HG02970 (cell line): ENCODE measurements around the gene KANTR.

Experiments used
- ATAC-seq: cut with Tn5 transposase; IDR thresholded peaks from one replicate; pipeline ENCODE4 v1.9.1; 2021; ENCODE audit warnings: mild to moderate bottlenecking, moderate library complexity, moderate number of reproducible peaks; ENCODE audit not compliant: unreplicated experiment, low FRiP score

Gene KANTR, protein sequence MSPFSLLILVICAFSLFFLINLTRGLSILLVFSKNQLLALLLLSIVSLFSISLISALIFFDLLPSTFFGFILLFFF

GRCh38 chrX:53093748-53094581 lies at the start of gene KANTR:
KANTR (plus strand) TSS chrX:53094142; CDS start chrX:53124273, 30,131 bp downstream.
- ATAC-seq: peak; percentile 66

GRCh38 chrX:53044995-53045394 lies 48.9 kb upstream of the KANTR start:
- no peak for ATAC-seq

DNA sequence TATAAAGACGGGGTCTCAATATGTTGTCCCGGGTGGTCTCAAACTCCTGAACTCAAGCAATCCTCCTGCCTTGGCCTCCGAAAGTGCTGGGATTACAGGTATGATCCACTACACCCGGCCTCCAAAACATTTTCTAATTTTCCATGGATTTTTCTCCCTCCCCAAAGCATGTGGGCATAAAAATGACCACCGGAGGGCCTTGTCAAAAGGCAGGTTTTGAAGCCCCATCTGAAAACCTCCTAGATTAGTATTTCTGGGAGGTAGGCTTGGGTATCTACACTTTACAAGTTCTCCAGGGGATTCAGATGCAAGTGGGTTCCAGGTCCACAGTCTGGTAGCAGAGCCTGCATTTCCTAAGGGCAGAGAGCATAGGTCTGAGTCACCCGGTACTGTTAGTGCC lies 46.7 kb upstream of the KANTR start:
- ATAC-seq: no peak

- ATAC-seq: no peak
Observed at GRCh38 chrX:53048169-53049126, 45.5 kb upstream of the KANTR start, which contains the start of gene GPR173. GPR173 (plus strand) TSS chrX:53048789; CDS start chrX:53076622, 27,833 bp downstream.

DNA sequence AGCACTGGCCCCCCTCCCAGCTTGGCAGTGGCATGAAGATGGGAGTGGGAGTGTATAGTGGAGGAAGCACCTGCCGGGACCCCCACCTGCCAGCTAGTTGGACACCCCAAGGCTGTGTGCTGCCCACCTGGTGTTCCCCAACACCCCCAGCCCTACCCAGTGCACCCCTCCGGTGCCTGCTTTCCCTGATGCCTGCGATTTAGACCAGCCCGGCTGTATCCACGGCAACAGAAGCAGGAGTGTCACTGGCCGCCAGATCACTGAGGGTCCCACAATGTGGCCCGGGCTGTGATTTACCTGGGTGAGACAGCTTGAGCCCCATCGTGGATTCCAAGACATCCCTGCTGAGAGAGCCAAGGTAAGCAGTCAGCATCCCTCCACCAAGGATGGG lies 44.8 kb upstream of the KANTR start:
- no peak for ATAC-seq

DNA sequence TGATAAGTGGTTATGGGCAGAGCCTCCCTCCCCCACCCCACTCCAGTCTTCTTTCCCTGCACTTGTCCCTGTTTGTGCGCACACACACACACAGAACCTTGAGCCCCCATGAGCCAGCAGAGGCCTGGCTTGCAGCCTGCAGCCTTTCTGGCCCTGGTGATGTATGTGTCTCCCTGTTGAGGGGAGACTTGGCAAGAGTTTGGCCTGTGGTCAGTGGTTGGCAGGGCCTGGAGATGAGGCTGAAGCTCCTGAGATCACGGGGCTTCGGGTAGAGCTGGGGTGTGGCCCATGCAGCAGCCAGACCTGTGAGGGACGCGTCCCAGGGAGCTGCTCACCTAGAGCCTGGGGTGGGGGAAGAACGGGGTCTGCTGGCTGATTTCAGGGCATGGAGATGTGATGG lies 43.1 kb upstream of the KANTR start:
- no peak for ATAC-seq

- no peak for ATAC-seq
Observed at GRCh38 chrX:53055244-53055849, 38.6 kb upstream of the KANTR start.

DNA sequence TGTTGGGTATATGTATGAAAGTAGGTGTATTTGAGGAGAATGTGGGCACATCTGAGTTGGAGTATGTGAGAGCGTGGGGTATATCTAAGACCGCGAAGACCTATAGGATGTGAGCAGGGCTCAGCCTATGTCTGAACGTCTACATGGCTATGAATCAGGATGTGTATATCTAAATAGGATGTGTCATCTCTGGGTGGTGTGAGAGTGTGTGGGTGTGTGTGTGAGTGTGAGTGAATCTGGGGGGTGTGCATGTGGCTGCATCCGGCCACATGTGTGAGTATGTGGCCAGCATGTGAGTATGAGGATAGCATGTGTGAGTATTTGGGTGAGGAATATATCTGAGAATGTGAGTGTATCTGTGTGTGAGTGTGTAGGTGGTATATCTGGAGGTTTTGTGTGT lies 37.6 kb upstream of the KANTR start:
- ATAC-seq: no peak

- ATAC-seq: no peak
Observed at GRCh38 chrX:53065104-53065503, 28.8 kb upstream of the KANTR start.

GRCh38 chrX:53071064-53071463 lies 22.9 kb upstream of the KANTR start:
- no peak for ATAC-seq

- peak; percentile 65 for ATAC-seq
Observed at GRCh38 chrX:53071604-53072417, 22.1 kb upstream of the KANTR start.

DNA sequence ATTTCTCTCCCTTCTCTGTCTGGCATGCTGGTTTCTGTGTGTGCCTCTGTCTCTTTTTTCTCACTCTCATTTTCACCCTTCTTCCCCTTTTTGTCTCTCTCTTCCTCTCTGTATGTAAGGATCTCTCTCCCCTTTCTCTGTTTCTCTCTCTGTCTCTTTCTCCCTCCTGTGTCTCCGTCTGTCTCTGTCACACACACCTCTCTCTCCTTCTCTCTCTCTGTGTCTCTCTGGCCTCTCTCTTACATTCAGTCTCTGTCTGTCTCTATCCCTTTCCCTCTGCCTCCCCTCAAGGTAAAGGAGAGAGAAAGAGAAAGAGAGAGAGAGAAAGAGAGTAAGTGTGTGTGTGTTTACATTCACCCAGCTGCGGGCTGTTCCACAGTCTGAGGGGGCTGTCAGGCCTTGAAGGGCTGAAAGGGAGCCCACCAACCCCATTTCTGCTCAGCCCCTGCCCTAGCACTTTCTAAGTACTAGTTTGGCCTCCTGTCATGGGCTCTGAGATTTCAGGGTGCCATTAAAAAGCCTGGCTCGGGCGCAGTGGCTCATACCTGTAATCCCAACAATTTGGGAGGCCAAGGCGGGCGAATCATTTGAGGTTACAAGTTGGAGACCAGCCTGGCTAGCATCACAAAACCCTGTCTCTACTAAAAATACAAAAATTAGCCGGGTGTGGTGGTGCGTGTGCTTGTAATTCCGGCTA lies 21.4 kb upstream of the KANTR start:
- no peak for ATAC-seq

DNA sequence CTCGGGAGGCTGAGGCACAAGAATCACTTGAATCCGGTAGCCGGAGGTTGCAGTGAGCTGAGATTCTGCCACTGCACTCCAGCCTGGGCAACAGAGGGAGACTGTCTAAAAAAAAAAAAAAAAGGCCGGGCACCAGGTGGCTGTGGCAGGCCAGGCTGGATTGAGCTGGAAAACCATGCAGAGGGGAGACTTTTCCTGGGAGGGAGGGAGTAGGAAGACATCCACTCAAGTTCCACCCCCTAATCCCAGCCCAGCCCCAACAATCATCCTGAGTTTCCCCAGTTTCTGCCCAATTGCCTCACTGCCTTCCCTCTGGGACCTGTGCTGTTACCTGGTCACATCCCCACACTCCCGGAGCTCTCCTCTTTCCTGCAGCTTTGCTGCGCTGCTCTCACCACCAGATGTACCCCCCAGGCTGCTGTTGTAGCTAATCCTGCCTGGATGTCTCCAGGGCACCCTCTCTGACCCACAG lies 20.8 kb upstream of the KANTR start:
- no peak for ATAC-seq

GRCh38 chrX:53075011-53075410 lies 18.9 kb upstream of the KANTR start:
- no peak for ATAC-seq

DNA sequence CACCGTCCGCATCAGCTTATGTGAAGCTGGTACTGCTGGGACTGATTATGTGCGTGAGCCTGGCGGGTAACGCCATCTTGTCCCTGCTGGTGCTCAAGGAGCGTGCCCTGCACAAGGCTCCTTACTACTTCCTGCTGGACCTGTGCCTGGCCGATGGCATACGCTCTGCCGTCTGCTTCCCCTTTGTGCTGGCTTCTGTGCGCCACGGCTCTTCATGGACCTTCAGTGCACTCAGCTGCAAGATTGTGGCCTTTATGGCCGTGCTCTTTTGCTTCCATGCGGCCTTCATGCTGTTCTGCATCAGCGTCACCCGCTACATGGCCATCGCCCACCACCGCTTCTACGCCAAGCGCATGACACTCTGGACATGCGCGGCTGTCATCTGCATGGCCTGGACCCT lies 17.3 kb upstream of the KANTR start:
- no peak for ATAC-seq

DNA sequence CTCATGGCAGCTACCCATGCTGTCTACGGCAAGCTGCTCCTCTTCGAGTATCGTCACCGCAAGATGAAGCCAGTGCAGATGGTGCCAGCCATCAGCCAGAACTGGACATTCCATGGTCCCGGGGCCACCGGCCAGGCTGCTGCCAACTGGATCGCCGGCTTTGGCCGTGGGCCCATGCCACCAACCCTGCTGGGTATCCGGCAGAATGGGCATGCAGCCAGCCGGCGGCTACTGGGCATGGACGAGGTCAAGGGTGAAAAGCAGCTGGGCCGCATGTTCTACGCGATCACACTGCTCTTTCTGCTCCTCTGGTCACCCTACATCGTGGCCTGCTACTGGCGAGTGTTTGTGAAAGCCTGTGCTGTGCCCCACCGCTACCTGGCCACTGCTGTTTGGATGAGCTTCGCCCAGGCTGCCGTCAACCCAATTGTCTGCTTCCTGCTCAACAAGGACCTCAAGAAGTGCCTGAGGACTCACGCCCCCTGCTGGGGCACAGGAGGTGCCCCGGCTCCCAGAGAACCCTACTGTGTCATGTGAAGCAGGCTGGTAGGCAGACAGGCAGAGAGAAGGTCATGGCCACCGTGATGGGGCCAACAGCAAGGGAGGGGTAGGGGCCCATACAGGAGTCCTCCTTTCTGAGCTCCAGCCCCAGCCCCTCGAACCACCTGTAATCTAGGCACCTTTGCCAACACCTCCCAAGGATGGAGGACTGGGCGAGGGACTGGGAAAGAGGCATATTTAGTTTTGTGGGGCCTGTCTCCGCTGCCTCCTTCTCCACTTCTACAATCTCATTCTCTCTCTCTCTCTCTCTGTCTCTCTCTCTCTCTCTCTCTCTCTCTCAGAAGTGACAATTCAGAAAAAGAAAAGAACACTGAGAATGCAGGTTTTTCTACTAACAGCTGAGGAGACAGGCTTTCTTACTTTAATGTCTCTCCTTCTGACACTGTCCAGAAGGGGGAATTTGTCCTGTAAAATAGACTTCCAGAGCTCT lies 16.4 kb upstream of the KANTR start:
- no peak for ATAC-seq

DNA sequence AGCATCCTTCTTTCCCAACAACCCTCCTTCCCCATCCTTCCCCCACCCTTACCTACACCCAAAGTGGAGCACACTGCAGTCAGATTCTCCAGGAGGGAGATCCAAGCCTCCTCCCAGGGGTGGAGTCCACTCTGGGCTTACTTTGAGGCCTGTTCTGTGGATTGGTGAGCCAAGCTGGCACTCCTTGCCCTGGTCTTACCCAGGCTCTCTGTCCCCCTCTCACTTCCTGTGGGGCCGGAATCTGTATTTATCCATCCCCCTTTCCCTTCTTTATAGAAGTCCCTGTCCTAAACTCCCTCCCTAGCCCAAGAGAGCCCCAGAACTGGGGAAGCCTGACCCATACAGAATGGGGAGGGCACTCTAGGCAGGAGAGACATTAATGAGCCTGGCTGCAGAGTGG lies 15.0 kb upstream of the KANTR start:
- no peak for ATAC-seq
